ENCODE results near the gene C17orf75. TPM values are rescaled to one million over a fixed set of nuclear protein-coding genes. Genes with fewer than 3 reads are reported as not detected.
A peak's percentile ranks its signal among the peaks of the same experiment; 100 is the strongest.

The C17orf75 gene
- total RNA-seq, 1 donor from 2014 or later: 57.4 TPM

- Histone ChIP-seq H3K27ac (no peak overlapping the region), H3K9ac (no peak overlapping the region), H2AFZ (replicated peaks) (no peak overlapping the region), H4K20me1 (ENCODE audit: low read depth) (no peaks in the 10 kb centered on the region), H3F3A (ENCODE audit: low read depth) (peaks cover 32% of the 10 kb centered on the region), H3K9me3 (ENCODE audit: low read depth) (no peaks in the 10 kb centered on the region), H3K36me3 (no peaks in the 10 kb centered on the region), H3K79me2 (ENCODE audit: low read depth) (no peaks in the 10 kb centered on the region), H3K4me1 (no peaks in the 10 kb centered on the region), H3K27me3 (no peaks in the 10 kb centered on the region), H3K4me3 (no peak overlapping the region), H3K4me2 (no peak overlapping the region)
- no peak for TF ChIP-seq CTCF (IDR thresholded peaks at IDR 0.05)
- TF ChIP-seq EZH2 (IDR thresholded peaks at IDR 0.05): no peak
- no peak for TF ChIP-seq EZH2phosphoT487 (IDR thresholded peaks at IDR 0.05)
- no peaks in the 10 kb centered on the region for H3K4me1 Mint-ChIP-seq
- DNase-seq (ENCODE audit: low spot score): no peak
- peaks cover 2% of the 10 kb centered on the region for H3K27me3 Mint-ChIP-seq (ENCODE audit: insufficient read depth, low read depth)
- peaks cover 7% of the 10 kb centered on the region for H3K36me3 Mint-ChIP-seq
- H3K4me3 Mint-ChIP-seq: no peak overlapping the region
- no peak overlapping the region for H3K27ac Mint-ChIP-seq
- no peaks in the 10 kb centered on the region for H3K9me3 Mint-ChIP-seq
Observed at GRCh38 chr17:32386844-32387243, 44.9 kb upstream of the C17orf75 start.

- H3K4me3 Mint-ChIP-seq: no peak overlapping the region
- no peaks in the 10 kb centered on the region for H4K20me1 ChIP-seq (ENCODE audit: low read depth)
- H3K27ac ChIP-seq: peak overlapping the region; percentile 49
- peaks cover 41% of the 10 kb centered on the region for H3F3A ChIP-seq (ENCODE audit: low read depth)
- no peaks in the 10 kb centered on the region for H3K79me2 ChIP-seq (ENCODE audit: low read depth)
- no peak for DNase-seq (ENCODE audit: low spot score)
- H3K4me1 Mint-ChIP-seq: no peaks in the 10 kb centered on the region
- H3K4me3 ChIP-seq: no peak overlapping the region
- peaks cover 4% of the 10 kb centered on the region for H3K36me3 ChIP-seq
- no peak overlapping the region for H2AFZ ChIP-seq (replicated peaks)
- no peak overlapping the region for H3K9ac ChIP-seq
- H3K9me3 Mint-ChIP-seq: no peaks in the 10 kb centered on the region
- no peak for TF ChIP-seq EZH2phosphoT487 (IDR thresholded peaks at IDR 0.05)
- TF ChIP-seq EZH2 (IDR thresholded peaks at IDR 0.05): no peak
- no peak for TF ChIP-seq CTCF (IDR thresholded peaks at IDR 0.05)
- H3K27me3 Mint-ChIP-seq (ENCODE audit: insufficient read depth, low read depth): peaks cover 2% of the 10 kb centered on the region
- no peaks in the 10 kb centered on the region for H3K4me1 ChIP-seq
- H3K27ac Mint-ChIP-seq: no peak overlapping the region
- no peaks in the 10 kb centered on the region for H3K9me3 ChIP-seq (ENCODE audit: low read depth)
- H3K27me3 ChIP-seq: no peaks in the 10 kb centered on the region
- no peak overlapping the region for H3K4me2 ChIP-seq
- H3K36me3 Mint-ChIP-seq: peaks cover 9% of the 10 kb centered on the region
Observed at GRCh38 chr17:32385971-32386370, 44.0 kb upstream of the C17orf75 start.

- TF ChIP-seq EZH2phosphoT487 (IDR thresholded peaks at IDR 0.05) (no peak), CTCF (IDR thresholded peaks at IDR 0.05) (no peak), EZH2 (IDR thresholded peaks at IDR 0.05) (no peak)
- no peak overlapping the region for H2AFZ ChIP-seq (replicated peaks)
- Mint-ChIP-seq H3K36me3 (peaks cover 11% of the 10 kb centered on the region), H3K4me3 (no peak overlapping the region), H3K4me1 (no peaks in the 10 kb centered on the region), H3K27ac (no peak overlapping the region), H3K9me3 (no peaks in the 10 kb centered on the region), H3K27me3 (ENCODE audit: insufficient read depth, low read depth) (peaks cover 2% of the 10 kb centered on the region)
- no peak overlapping the region for H3K9ac ChIP-seq
- H3K4me3 ChIP-seq: no peak overlapping the region
- DNase-seq (ENCODE audit: low spot score): no peak
- no peak overlapping the region for H3K4me2 ChIP-seq
- peaks cover 8% of the 10 kb centered on the region for H3K36me3 ChIP-seq
- H3K4me1 ChIP-seq: no peaks in the 10 kb centered on the region
- no peaks in the 10 kb centered on the region for H3K9me3 ChIP-seq (ENCODE audit: low read depth)
- H3K79me2 ChIP-seq (ENCODE audit: low read depth): no peaks in the 10 kb centered on the region
- no peaks in the 10 kb centered on the region for H4K20me1 ChIP-seq (ENCODE audit: low read depth)
- H3K27ac ChIP-seq: no peak overlapping the region
- H3F3A ChIP-seq (ENCODE audit: low read depth): peaks cover 39% of the 10 kb centered on the region
- no peaks in the 10 kb centered on the region for H3K27me3 ChIP-seq
Observed at GRCh38 chr17:32385121-32385520, 43.1 kb upstream of the C17orf75 start.

Data from neural progenitor cell (in vitro differentiated cells).